Right lobe of liver (tissue), 4 donors: ENCODE data around the gene NOCT.

ENCODE experiments used
- CTCF ChIP-seq, 4 donors: fragments of 200-600 bp in 3 of 4; fragments of 450-650 bp in 1 of 4; IDR thresholded peaks; one replicate each; pipeline versions ENCODE4 v1.5.1 to v1.8.0; 2016 to 2022; ENCODE audit warnings: antibody characterized with exemption in 4 of 4, mild to moderate bottlenecking in 2 of 4
- POLR2A ChIP-seq: fragments of 450-650 bp; IDR thresholded peaks from one replicate; pipeline ENCODE4 v1.6.1; 2017; ENCODE audit warnings: antibody characterized with exemption, mild to moderate bottlenecking
- donor health status: DM: no; HTN: no; CAD: no.
- donor health status: DM: no; HTN: no; CAD: no.
- donor health status: DM: no; HTN: yes; CAD: no.

GRCh38 chr4:139014371-139015268 lies 961 bp upstream of the NOCT start:
- no peak for TF ChIP-seq POLR2A
- TF ChIP-seq CTCF (IDR thresholded peaks at IDR 0.05) = no peak
